DMS153 treated with DMSO at 0.1 percent for 48 hours (cell line): ENCODE data around the gene E2F4.

Source experiments
- DNase-seq: peaks from one replicate; lab custom pipeline; 2025; ENCODE audit not compliant: unreplicated experiment; lab: John Stamatoyannopoulos, UW

E2F4 gene

GRCh38 chr16:67230809-67231660 is 39.1 kb downstream of the E2F4 start:
- no peak for DNase-seq

GRCh38 chr16:67233596-67233995 is 41.6 kb downstream of the E2F4 start:
- DNase-seq, result no peak

GRCh38 chr16:67234180-67234597 is 42.2 kb downstream of the E2F4 start:
- no peak for DNase-seq

- DNase-seq, result no peak
Observed at GRCh38 chr16:67235816-67236562, 44.0 kb downstream of the E2F4 start.

- DNase-seq, result no peak
Observed at GRCh38 chr16:67236563-67237395, 44.8 kb downstream of the E2F4 start.

- DNase-seq, result no peak
Observed at GRCh38 chr16:67237396-67238277, 45.7 kb downstream of the E2F4 start.

GRCh38 chr16:67238278-67238575 is 46.3 kb downstream of the E2F4 start:
- DNase-seq, result no peak

- no peak for DNase-seq
Observed at GRCh38 chr16:67238806-67239470, 47.0 kb downstream of the E2F4 start.

- DNase-seq, result no peak
Observed at GRCh38 chr16:67240506-67240905, 48.6 kb downstream of the E2F4 start.

- DNase-seq, result no peak
Observed at GRCh38 chr16:67241008-67241900, 49.3 kb downstream of the E2F4 start.

GRCh38 chr16:67242138-67242730 is 50.3 kb downstream of the E2F4 start:
- no peak for DNase-seq

GRCh38 chr16:67243481-67243880 is 51.5 kb downstream of the E2F4 start:
- DNase-seq, result no peak

- no peak for DNase-seq
Observed at GRCh38 chr16:67244387-67245185, 52.6 kb downstream of the E2F4 start.

GRCh38 chr16:67245186-67245585 is 53.2 kb downstream of the E2F4 start:
- DNase-seq, result no peak

GRCh38 chr16:67245674-67246080 is 53.7 kb downstream of the E2F4 start:
- DNase-seq, result no peak

GRCh38 chr16:67246081-67246755 is 54.3 kb downstream of the E2F4 start:
- DNase-seq, result no peak

- DNase-seq, result peak; percentile 60
Observed at GRCh38 chr16:67246756-67247191, 54.8 kb downstream of the E2F4 start.
